SHP77 treated with DMSO at 0.1 percent for 48 hours (cell line): ENCODE results near the gene LGMN.
"Not testable (repeated sequence)": the region's sequence is repeated elsewhere in the genome, so short reads cannot be mapped to it uniquely, and the experiment has no call there.

Experiments
- DNase-seq: peaks from one replicate; lab custom pipeline; 2025; lab: John Stamatoyannopoulos, UW

The LGMN gene

GRCh38 chr14:92760524-92760805 lies 12.0 kb upstream of the LGMN start:
- no peak for DNase-seq

- DNase-seq: no peak
Measured at GRCh38 chr14:92759679-92760523, 11.5 kb upstream of the LGMN start.

GRCh38 chr14:92759300-92759678 lies 10.9 kb upstream of the LGMN start:
- DNase-seq: no peak

DNA sequence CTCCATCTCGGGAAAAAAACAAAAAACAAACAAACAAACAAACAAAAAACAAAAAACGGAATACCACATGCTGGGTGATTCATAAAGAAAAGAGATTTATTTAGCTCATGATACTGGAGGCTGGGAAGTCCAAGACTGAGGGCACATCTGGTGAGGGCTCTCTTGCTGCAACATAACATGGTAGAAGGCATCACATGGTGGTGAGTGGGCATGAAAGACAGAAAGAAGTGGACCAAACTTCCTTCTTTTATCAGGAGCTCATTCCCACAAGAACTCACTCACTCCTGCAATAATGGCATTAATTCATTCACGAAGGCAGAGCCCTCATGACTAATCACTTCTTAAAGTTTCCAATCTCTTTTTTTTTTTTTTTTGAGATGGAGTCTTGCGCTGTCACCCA lies 8.0 kb upstream of the LGMN start:
- DNase-seq: no peak

DNA sequence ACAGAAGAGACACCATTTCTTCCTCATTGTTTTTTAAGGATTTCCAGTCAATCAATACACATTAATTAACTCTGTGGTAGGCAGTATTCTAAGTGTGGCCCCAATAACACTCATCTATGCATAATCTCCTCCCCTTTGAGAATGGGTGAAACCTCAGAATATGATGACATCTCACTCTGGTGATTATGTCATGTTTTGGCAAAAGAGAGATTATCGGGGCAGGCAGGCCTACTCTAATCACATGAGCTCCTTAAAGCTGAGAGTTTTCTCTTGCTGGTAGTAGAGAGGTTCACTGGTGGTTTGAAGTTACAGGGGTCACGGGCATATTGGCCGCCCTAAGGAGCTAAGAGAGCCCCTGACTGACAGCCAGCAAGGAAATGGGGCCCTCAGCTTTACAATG lies 7.1 kb upstream of the LGMN start:
- no peak for DNase-seq

GRCh38 chr14:92754966-92755365 lies 6.5 kb upstream of the LGMN start:
- peak; percentile 79 for DNase-seq

DNA sequence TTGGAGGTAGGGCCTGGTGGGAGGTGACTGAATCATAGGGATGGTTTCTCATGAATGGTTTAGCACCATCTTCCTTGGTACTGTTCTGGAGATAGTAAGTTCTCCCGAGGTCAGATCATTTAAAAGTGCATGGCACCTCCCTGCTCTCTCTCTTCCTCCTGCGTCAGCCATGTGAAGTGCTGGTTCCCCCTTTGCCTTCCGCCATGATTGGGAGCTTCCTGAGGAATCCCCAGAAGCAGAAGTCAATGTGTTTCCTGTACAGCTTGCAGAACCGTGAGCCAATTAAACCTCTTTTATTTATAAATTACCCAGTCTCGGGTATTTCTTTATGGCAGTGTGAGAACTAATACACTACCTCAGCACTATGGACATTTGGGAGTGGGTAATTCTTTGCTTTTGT lies 4.8 kb upstream of the LGMN start:
- no peak for DNase-seq

- DNase-seq: no peak
Measured at GRCh38 chr14:92751819-92752218, 3.4 kb upstream of the LGMN start.

- DNase-seq: no peak
Measured at GRCh38 chr14:92750994-92751400, 2.6 kb upstream of the LGMN start.

DNA sequence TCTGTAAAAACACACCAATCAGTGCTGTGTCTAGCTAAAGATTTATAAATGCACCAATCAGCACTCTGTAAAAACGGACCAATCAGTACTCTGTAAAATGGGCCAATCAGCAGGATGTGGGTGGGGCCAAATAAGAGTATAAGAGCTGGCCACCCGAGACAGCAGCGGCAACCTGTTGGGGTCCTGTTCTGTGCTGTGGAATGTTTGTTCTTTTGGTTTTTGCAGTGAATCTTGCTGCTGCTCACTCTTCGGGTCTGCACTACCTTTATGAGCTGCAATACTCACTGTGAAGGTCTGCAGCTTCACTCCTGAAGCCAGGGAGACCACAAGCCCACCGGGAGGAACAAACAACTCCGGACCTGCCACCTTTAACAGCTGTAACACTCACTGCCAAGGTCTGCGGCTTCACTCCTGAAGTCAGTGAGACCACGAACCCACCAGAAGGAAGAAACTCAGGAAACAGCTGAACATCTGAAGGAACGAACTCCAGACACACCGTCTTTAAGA lies 1.8 kb upstream of the LGMN start:
- DNase-seq: not testable (repeated sequence)

DNA sequence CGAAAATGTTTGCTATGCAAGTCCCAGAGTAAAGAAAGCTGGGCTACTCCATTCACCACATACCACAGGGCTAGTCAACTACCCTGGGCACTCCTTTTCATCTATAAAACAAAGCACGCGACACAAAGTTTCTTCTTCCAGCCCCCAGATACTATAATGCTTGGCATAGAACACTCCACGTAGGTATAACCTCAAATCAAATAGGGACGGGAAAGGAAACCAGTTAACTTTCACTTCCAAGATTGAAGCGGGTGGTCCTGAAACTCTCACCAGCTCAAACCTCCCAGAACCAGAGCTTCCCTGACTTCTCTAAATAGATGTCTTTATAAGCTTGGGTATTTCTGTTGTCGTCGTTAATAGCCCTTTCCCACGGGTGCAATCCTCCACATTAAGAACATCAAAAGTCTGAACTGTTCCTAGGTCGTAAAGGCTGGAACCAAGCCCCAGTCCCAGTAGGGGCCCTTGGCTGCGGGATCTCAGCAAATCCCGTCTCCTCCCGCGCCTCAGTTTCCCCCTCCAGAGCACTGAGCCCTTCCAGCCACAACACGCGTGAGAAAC lies 647 bp downstream of the LGMN start:
- no peak for DNase-seq

GRCh38 chr14:92744198-92744597 lies 4.2 kb downstream of the LGMN start:
- no peak for DNase-seq

DNA sequence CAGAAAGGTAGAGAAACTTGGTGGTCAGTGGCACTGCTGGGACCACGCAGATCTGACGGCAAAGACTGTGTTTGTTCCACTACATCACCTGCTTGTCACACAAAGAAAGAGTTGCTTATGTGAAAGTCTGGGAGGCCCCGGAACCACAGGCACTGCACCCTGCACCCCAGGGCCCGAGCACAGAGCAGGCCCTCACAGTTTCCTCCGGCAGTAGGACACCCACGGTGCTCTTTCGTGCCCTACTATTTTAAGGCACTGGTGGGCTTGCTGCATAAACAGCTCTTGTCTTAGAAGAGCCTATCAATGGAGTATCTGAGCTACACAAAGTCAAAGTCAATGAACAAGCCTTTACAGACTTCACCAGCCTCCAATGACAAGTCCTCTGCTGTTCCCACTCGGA lies 8.0 kb downstream of the LGMN start:
- DNase-seq: no peak

GRCh38 chr14:92737619-92738188 lies 10.7 kb downstream of the LGMN start:
- no peak for DNase-seq

- no peak for DNase-seq
Measured at GRCh38 chr14:92737206-92737605, 11.2 kb downstream of the LGMN start.

GRCh38 chr14:92735344-92735743 lies 13.1 kb downstream of the LGMN start:
- DNase-seq: no peak

DNA sequence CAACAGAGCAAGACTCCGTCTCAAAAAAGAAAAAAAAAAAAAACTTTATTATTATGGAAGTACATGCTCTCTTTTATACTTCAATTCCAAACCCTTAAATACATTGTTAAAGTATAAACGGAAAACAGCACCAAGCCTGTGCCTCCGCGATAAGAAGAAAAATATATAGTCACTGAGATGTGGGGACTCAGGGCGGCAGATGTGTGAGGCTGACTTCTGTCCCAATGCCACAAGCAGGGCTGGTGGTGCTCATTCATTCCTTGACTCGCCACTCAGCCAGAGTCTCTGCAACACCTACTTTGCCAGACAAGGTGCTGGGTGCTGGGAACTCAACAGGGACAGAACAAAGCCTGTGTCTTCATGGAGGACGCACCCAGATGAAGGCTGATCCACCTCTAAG lies 13.8 kb downstream of the LGMN start:
- DNase-seq: no peak

- DNase-seq: no peak
Measured at GRCh38 chr14:92733007-92733406, 15.4 kb downstream of the LGMN start.

DNA sequence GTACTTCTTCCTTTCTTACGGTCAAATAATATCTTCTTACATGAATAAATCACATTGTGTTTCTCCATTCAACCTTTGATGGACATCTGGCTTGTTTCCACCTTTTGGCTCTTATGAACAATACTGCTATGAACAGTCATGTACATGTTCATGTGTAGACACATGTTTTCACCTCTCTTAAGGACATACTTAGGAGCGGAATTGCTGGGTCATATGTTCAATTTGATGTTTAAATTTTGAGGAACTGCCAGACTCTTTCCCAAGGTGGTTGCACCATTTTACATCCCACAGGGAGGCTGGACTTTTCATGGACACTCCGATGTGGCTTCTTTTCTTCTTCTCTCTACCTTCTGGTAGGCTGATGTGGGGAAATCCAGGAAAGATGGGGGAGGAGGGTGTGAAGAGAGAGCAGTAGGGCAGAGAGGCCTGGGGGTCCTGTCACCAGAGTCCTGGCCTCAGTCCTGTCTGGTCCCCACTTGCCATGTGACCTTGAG lies 16.8 kb downstream of the LGMN start:
- no peak for DNase-seq

GRCh38 chr14:92729634-92730358 lies 18.6 kb downstream of the LGMN start:
- DNase-seq: no peak

DNA sequence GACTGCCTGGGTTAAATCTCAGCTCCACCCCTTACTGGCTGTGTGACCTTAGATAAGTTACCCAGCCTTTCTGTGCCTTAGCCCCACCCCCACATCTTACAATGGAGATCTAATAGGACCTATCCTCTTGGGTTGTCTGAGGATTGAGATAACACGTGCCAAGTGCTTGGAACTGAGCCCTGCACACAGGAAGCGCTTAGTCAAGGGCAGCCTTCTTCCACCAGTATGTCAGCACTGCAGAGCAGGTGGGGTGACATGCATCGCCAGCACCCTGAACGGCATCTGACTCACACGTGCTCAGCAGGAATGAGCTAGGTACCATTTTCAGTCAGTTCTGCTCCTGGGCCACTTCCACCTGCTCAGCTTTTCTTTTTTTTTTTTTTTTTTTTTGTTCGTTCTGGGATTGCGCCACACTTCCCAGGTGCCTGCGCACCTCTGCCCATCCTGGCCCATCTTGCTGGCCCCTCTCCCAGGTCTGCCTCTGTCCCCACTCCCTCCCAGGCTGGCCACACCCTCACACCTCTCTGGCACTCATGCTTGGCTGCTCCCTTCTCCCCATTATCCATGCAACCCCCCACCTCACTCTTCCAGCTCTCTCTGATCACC lies 19.6 kb downstream of the LGMN start:
- DNase-seq: no peak

DNA sequence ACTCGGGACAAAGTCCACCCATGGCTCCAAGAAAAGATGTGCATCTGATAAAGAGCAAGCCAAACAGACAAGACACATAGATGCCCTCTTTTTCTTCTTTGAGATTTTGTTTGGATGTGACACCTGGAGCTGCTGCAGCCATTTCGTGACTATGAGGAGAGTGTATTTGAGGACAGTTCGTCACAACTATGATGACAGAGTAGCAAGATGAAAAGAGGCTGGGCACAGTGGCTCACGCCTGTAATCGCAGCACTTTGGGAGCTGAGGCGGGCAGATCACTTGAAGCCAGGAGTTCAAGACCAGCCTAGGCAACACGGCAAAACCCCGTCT lies 21.5 kb downstream of the LGMN start:
- no peak for DNase-seq
